NCI-H128 (cell line): ENCODE data around the gene PHYHIPL.

Experiments used
- DNase-seq: peaks from one replicate; lab custom pipeline; 2025; ENCODE audit not compliant: unreplicated experiment; lab: John Stamatoyannopoulos, UW

Gene PHYHIPL

DNA sequence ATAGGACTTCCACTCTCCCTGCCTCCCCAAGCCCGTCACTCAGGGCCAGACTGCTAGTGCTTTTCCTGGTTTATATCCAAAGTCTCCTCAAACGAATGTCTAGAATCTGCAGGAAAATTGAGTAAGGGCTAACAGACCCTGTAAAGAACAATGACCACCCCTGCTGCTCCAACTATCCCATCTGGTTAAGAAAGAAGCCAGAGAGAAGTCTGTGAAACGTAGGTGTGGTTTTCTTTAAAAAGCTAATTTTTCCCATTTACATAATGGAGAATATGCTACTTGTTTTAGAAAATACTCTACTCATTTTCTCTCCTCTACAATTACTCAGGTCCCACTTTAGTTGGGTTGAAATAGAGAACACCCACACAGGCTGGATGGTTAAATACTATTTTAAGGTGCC, 113.4 kb downstream of the PHYHIPL start:
- DNase-seq = no peak

GRCh38 chr10:59290448-59290847, 114.0 kb downstream of the PHYHIPL start:
- no peak for DNase-seq
